Mesodermal cell (in vitro differentiated cells): ENCODE results near the gene PDE3A.

Experiments used
- H3K27ac ChIP-seq: 2 replicates; pipeline ENCODE4 v1.7.0; 2013; ENCODE audit warnings: mild to moderate bottlenecking, low read depth, low read length, moderate library complexity; ENCODE audit not compliant: severe bottlenecking
- H3K36me3 ChIP-seq: 2 replicates; pipeline ENCODE4 v1.7.1; 2013; ENCODE audit warnings: mild to moderate bottlenecking, low read length, moderate library complexity; ENCODE audit not compliant: control insufficient read depth, insufficient read depth
- H3K4me1 ChIP-seq: one replicate; pipeline ENCODE4 v1.7.1; 2013; ENCODE audit warnings: mild to moderate bottlenecking, low read length; ENCODE audit not compliant: insufficient read depth, control insufficient read depth, poor library complexity, severe bottlenecking
- H3K4me3 ChIP-seq: 2 replicates; pipeline ENCODE4 v1.7.0; 2013; ENCODE audit warnings: low read length, control low read depth, mild to moderate bottlenecking; ENCODE audit not compliant: insufficient read depth, poor library complexity, severe bottlenecking; ENCODE audit errors: extremely low read depth
- H3K9me3 ChIP-seq: 2 replicates; pipeline ENCODE4 v1.7.1; 2013; ENCODE audit warnings: mild to moderate bottlenecking, low read length, moderate library complexity; ENCODE audit not compliant: control insufficient read depth
- WGBS, 2 experiments: methylation state at CpG; one replicate each; pipeline ENCODE4 v1.1.5; 2013; ENCODE audit warnings: missing lambda C conversion rate in 2 of 2; ENCODE audit not compliant: insufficient coverage in 2 of 2; 5-methylcytosine and 5-hydroxymethylcytosine counted together

The PDE3A gene

GRCh38 chr12:20628226-20628787 is 260.0 kb downstream of the PDE3A start:
- Histone ChIP-seq H3K36me3 (no peaks in the 10 kb centered on the region), H3K27ac (no peak overlapping the region), H3K4me1 (no peaks in the 10 kb centered on the region), H3K9me3 (no peaks in the 10 kb centered on the region), H3K4me3 (no peak overlapping the region)
- WGBS, 2 experiments: 91 to 95% methylated on average over 6 to 7 of the region's 9 CpGs

- no peak overlapping the region for H3K27ac ChIP-seq
- H3K4me3 ChIP-seq: no peak overlapping the region
Measured at GRCh38 chr12:20628999-20629398, 260.7 kb downstream of the PDE3A start.

GRCh38 chr12:20629414-20630156 is 261.2 kb downstream of the PDE3A start:
- WGBS, 2 experiments: 57 to 68% methylated on average over 2 of the region's 6 CpGs
- no peak overlapping the region for H3K4me3 ChIP-seq
- H3K4me1 ChIP-seq: no peaks in the 10 kb centered on the region
- H3K9me3 ChIP-seq: no peaks in the 10 kb centered on the region
- H3K36me3 ChIP-seq: no peaks in the 10 kb centered on the region
- H3K27ac ChIP-seq: no peak overlapping the region

More at GRCh38 chr12:20628999-20629398, 260.7 kb downstream of the PDE3A start:
- Histone ChIP-seq H3K9me3 (no peaks in the 10 kb centered on the region), H3K36me3 (no peaks in the 10 kb centered on the region), H3K4me1 (no peaks in the 10 kb centered on the region)
- no CpG with 5 or more reads among the region's 4 CpGs for WGBS, 2 experiments

- WGBS, 2 experiments: 100% methylated on average over 1 of the region's 1 CpG
- no peaks in the 10 kb centered on the region for H3K36me3 ChIP-seq
- H3K4me3 ChIP-seq: no peak overlapping the region
- no peaks in the 10 kb centered on the region for H3K4me1 ChIP-seq
- no peak overlapping the region for H3K27ac ChIP-seq
- no peaks in the 10 kb centered on the region for H3K9me3 ChIP-seq
Measured at GRCh38 chr12:20631711-20632110, 263.4 kb downstream of the PDE3A start.

GRCh38 chr12:20641106-20641505 is 272.8 kb downstream of the PDE3A start:
- 89 to 93% methylated on average over 1 of the region's 3 CpGs for WGBS, 2 experiments
- no peak overlapping the region for H3K4me3 ChIP-seq
- no peaks in the 10 kb centered on the region for H3K4me1 ChIP-seq
- no peaks in the 10 kb centered on the region for H3K9me3 ChIP-seq
- no peaks in the 10 kb centered on the region for H3K36me3 ChIP-seq
- H3K27ac ChIP-seq: no peak overlapping the region

GRCh38 chr12:20643822-20644221 is 275.5 kb downstream of the PDE3A start:
- no peaks in the 10 kb centered on the region for H3K36me3 ChIP-seq
- H3K27ac ChIP-seq: no peak overlapping the region
- no peaks in the 10 kb centered on the region for H3K9me3 ChIP-seq
- no peak overlapping the region for H3K4me3 ChIP-seq
- no peaks in the 10 kb centered on the region for H3K4me1 ChIP-seq
- 83% methylated on average over 1 of the region's 2 CpGs; no CpG with 5 or more reads in 1 of the 2 experiments for WGBS, 2 experiments

GRCh38 chr12:20646239-20646827 is 278.0 kb downstream of the PDE3A start:
- Histone ChIP-seq H3K4me3 (no peak overlapping the region), H3K9me3 (no peaks in the 10 kb centered on the region), H3K36me3 (no peaks in the 10 kb centered on the region), H3K4me1 (no peaks in the 10 kb centered on the region), H3K27ac (no peak overlapping the region)
- 50% methylated on average over 1 of the region's 3 CpGs; no CpG with 5 or more reads in 1 of the 2 experiments for WGBS, 2 experiments

GRCh38 chr12:20653871-20654270 is 285.5 kb downstream of the PDE3A start:
- WGBS, 2 experiments: 83 to 100% methylated on average over 1 to 2 of the region's 2 CpGs
- H3K4me3 ChIP-seq: no peak overlapping the region
- no peaks in the 10 kb centered on the region for H3K4me1 ChIP-seq
- H3K27ac ChIP-seq: no peak overlapping the region
- H3K36me3 ChIP-seq: no peaks in the 10 kb centered on the region
- H3K9me3 ChIP-seq: no peaks in the 10 kb centered on the region

- Histone ChIP-seq H3K4me1 (no peaks in the 10 kb centered on the region), H3K27ac (no peak overlapping the region), H3K36me3 (no peaks in the 10 kb centered on the region), H3K4me3 (no peak overlapping the region), H3K9me3 (peaks cover 18% of the 10 kb centered on the region)
- WGBS, 2 experiments: 33% methylated on average over 1 of the region's 1 CpG; no CpG with 5 or more reads in 1 of the 2 experiments
Measured at GRCh38 chr12:20656600-20656999, 288.3 kb downstream of the PDE3A start.

- Histone ChIP-seq H3K27ac (no peak overlapping the region), H3K9me3 (peaks cover 24% of the 10 kb centered on the region), H3K36me3 (no peaks in the 10 kb centered on the region), H3K4me3 (no peak overlapping the region), H3K4me1 (no peaks in the 10 kb centered on the region)
- no CpG with 5 or more reads among the region's 2 CpGs for WGBS, 2 experiments
Measured at GRCh38 chr12:20657496-20657895, 289.2 kb downstream of the PDE3A start.

GRCh38 chr12:20681334-20681733 is 313.0 kb downstream of the PDE3A start:
- H3K9me3 ChIP-seq: no peaks in the 10 kb centered on the region
- no peaks in the 10 kb centered on the region for H3K36me3 ChIP-seq
- no peak overlapping the region for H3K4me3 ChIP-seq
- H3K4me1 ChIP-seq: no peaks in the 10 kb centered on the region
- WGBS, 2 experiments: 92 to 100% methylated on average over 2 to 3 of the region's 4 CpGs
- no peak overlapping the region for H3K27ac ChIP-seq
